K562 (cell line): ENCODE measurements around the gene RGMB.

Source experiments
- CBX1 ChIP-seq: sonication (generic); IDR thresholded peaks from 2 replicates; pipeline ENCODE4 v1.6.1; 2016; ENCODE audit warnings: antibody characterized with exemption, low read depth, mild to moderate bottlenecking
- CHD1 ChIP-seq: fragments of 200-600 bp; sonication (generic); IDR thresholded peaks from one replicate; pipeline ENCODE4 v1.6.1; 2012; ENCODE audit warnings: mild to moderate bottlenecking, moderate library complexity, low read length, inconsistent platforms
- EP300 ChIP-seq: IDR thresholded peaks from 2 replicates; pipeline ENCODE4 v1.6.1; 2012; ENCODE audit warnings: low read length, improper control_type of control experiment
- NFRKB ChIP-seq: fragments of 450-650 bp; IDR thresholded peaks from 2 replicates; pipeline ENCODE4 v1.6.1; 2016; ENCODE audit warnings: low read depth
- NR2C2 ChIP-seq, 2 experiments: fragments of 200-800 bp in 1 of 2; sonication (Bioruptor generic) in 1 of 2; sonication (generic) in 1 of 2; formaldehyde crosslinking in 1 of 2; IDR thresholded peaks; 2 replicates each; pipeline versions ENCODE4 v1.6.1 to v1.8.0; 2016 to 2022; ENCODE audit warnings: mild to moderate bottlenecking in 1 of 2, missing compliant biosample characterization in 1 of 2, missing genetic modification characterization in 1 of 2, missing genetic modification reagents in 1 of 2
- POLR2A ChIP-seq: fragments of 450-650 bp; conservative IDR thresholded peaks from 2 replicates; pipeline ENCODE4 v1.6.1; 2016
- SP1 ChIP-seq: sonication (generic); formaldehyde crosslinking; IDR thresholded peaks from 2 replicates; pipeline ENCODE4 v1.8.1; 2022; ENCODE audit warnings: mild to moderate bottlenecking, missing genetic modification reagents
- TARDBP ChIP-seq: fragments of 450-650 bp; IDR thresholded peaks from 2 replicates; pipeline ENCODE4 v1.6.1; 2016
- ZNF274 ChIP-seq: IDR thresholded peaks from 2 replicates; pipeline ENCODE4 v1.6.1; 2011; ENCODE audit warnings: low read depth, mild to moderate bottlenecking, low read length, moderate library complexity, borderline replicate concordance
- TF ChIP-seq, protein P1 (sequence below), 3 experiments: IDR thresholded peaks in 2 of 3; conservative IDR thresholded peaks in 1 of 3; 2 replicates each; pipeline ENCODE4 v1.5.1; 2011 to 2012; ENCODE audit warnings: low read length in 3 of 3, mild to moderate bottlenecking in 3 of 3, control low read depth in 2 of 3, improper control_type of control experiment in 1 of 3, inconsistent platforms in 1 of 3, low read depth in 1 of 3, mixed read lengths in 1 of 3, moderate library complexity in 1 of 3; ENCODE audit not compliant: insufficient read depth in 2 of 3
- TF ChIP-seq, protein P2 (sequence below): fragments of 250-450 bp; sonication (Bioruptor Pico); IDR thresholded peaks from 2 replicates; pipeline ENCODE4 v1.4.0; 2020; ENCODE audit warnings: mild to moderate bottlenecking

DNA sequence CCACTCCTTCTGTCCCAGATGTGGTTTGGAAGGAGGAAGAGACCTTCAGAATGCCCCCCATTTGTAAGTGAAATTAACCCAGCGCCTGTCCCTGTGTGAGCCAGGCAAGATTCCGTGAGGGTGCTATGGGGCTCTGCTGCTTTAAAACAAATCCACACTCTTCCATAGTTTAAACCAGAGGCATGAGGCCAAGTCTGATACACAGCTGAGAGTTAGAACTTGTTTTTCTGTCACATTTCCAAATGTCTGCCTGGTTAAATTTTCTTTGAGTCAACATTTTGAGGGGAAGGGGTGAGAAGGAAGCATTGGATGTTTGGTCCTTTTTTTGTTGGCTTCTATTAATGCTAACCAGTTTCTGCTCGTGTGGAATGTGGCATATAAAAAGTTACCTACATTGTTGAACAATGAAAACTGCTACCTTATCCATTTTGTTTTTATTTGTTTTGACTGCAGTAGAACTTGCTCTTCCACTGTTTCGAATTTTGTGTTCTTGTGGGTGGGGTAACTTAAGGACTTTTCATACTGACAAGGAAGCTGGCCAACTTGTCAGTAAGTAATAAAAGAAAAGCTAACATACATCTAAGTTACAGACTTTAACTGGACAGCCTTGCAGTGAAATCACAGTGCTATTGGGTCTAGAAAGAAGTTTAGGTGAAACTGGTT lies 12.9 kb downstream of the RGMB start:
- TF ChIP-seq ZNF274 = no peak
- TF ChIP-seq, protein P1, sequence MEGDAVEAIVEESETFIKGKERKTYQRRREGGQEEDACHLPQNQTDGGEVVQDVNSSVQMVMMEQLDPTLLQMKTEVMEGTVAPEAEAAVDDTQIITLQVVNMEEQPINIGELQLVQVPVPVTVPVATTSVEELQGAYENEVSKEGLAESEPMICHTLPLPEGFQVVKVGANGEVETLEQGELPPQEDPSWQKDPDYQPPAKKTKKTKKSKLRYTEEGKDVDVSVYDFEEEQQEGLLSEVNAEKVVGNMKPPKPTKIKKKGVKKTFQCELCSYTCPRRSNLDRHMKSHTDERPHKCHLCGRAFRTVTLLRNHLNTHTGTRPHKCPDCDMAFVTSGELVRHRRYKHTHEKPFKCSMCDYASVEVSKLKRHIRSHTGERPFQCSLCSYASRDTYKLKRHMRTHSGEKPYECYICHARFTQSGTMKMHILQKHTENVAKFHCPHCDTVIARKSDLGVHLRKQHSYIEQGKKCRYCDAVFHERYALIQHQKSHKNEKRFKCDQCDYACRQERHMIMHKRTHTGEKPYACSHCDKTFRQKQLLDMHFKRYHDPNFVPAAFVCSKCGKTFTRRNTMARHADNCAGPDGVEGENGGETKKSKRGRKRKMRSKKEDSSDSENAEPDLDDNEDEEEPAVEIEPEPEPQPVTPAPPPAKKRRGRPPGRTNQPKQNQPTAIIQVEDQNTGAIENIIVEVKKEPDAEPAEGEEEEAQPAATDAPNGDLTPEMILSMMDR (IDR thresholded peaks at IDR 0.05 in 2 of 3, conservative IDR thresholded peaks at IDR 0.05 in 1 of 3; ENCODE audit: insufficient read depth in 2 of 3, low read depth in 1 of 3, low read length in 3 of 3) = no peak
- no peak for TF ChIP-seq TARDBP
- no peak for TF ChIP-seq POLR2A
- TF ChIP-seq NFRKB = no peak
- no peak for TF ChIP-seq CBX1
- TF ChIP-seq EP300 = no peak
- no peak for TF ChIP-seq NR2C2 (CRISPR knock-in tag; IDR thresholded peaks at IDR 0.05)
- TF ChIP-seq NR2C2 (tag; IDR thresholded peaks at IDR 0.05) = no peak
- TF ChIP-seq SP1 (CRISPR knock-in tag) = no peak
- TF ChIP-seq, protein P2, sequence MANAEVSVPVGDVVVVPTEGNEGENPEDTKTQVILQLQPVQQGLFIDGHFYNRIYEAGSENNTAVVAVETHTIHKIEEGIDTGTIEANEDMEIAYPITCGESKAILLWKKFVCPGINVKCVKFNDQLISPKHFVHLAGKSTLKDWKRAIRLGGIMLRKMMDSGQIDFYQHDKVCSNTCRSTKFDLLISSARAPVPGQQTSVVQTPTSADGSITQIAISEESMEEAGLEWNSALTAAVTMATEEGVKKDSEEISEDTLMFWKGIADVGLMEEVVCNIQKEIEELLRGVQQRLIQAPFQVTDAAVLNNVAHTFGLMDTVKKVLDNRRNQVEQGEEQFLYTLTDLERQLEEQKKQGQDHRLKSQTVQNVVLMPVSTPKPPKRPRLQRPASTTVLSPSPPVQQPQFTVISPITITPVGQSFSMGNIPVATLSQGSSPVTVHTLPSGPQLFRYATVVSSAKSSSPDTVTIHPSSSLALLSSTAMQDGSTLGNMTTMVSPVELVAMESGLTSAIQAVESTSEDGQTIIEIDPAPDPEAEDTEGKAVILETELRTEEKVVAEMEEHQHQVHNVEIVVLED = no peak
- TF ChIP-seq CHD1 = no peak
